Stimulated activated CD4-positive, alpha-beta T cell treated with anti-CD3 and anti-CD28 coated beads, Interleukin-2, amount 100 ng/mL, for 4 hours (primary cell): ENCODE results near the gene NBEA.
"Not testable (repeated sequence)": the region's sequence is repeated elsewhere in the genome, so short reads cannot be mapped to it uniquely, and the experiment has no call there.

Experiments used
- DNase-seq: peaks from one replicate; pipeline ENCODE4 v3.0.0-alpha.2; 2020; ENCODE audit warnings: low read depth

Gene NBEA

DNA sequence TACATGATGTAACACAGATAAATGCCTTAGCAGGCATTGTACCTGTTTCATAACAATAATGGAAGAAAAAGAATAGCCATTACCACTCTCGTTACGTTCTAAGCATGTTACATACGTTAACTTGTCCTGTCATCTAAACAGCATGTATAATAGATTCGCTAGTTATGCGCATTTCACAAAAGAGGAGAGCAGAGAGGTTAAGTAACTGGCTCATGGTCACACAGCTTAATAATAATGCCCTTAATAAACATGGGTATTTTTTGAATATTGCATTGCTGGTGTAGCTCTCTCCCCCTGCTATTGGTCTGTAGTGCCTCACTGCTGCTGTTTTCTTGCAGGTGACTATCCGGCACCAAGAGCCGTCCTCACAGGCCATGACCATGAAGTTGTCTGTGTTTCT lies 722.7 kb downstream of the NBEA start:
- DNase-seq, result no peak

DNA sequence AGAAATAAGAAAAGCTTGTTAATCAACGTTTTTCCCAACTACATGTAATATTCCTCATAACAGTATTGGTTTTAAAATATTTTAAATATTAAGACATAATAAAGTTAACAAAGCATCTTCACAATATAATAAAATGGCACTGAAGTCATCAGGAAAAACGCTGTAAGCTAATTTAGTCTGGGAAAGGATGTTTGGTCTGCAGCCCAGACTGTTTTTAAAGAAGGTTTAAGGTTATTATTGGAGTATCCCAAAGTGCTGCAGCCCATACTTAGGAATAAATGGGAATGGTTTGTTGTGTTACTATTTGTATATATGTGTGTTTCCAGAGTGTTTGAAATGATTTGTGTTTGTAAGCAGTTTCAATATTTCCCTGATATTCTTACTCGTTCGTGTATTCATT lies 727.3 kb downstream of the NBEA start:
- no peak for DNase-seq

DNA sequence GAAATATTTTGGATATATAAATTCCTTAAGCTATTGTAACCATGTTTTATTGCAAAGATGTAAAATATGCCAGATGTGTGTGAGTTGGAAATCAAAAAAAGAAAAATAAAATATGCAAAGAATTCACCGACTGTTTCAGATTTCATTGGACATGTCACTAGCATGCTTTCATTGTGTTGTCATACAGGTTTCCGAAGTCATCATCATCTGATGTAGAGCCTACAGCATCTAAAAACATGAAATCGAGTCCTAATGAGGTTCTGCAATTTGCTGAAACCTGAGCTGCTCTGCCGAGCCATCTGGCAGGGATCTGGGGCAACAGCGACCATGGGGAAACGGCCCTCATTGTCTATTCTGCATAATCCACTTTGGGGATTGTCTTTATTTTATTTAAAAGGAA lies 730.5 kb downstream of the NBEA start:
- no peak for DNase-seq

DNA sequence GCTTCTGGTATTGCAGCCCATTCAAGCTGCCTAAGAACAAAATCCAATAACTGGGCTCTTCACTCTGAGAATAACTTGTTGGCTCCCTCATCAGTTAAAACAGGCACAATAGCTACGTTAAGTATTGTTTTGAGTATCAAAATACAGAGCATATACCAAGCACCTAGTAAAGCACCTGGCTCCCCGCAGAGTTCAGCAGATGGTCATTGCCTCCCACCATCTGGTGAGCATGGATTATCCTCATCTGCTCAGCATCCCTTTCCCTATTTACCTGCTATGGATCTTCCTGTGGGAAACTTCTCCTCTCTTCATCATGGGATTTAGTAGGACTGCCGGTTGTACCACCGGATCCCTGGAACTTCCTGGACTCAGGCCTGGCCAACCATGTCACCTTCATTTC lies 733.6 kb downstream of the NBEA start:
- no peak for DNase-seq

DNA sequence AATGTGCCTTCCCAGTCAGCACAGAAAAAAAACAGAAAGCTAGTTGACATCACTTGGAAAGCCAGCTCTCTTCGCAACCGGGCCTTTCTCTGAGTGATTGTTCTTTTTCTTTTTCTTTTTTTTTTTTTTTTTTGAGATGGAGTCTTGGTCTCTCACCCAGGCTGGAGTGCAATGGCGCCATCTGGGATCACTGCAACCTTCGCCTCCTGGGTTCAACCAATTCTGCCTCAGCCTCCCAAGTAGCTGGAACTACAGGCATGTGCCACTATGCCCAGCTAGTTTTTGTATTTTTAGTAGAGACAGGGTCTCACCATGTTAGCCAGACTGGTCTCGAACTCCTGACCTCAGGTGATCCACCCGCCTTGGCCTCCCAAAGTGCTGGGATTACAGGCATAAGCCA lies 735.8 kb downstream of the NBEA start:
- DNase-seq, result not testable (repeated sequence)

DNA sequence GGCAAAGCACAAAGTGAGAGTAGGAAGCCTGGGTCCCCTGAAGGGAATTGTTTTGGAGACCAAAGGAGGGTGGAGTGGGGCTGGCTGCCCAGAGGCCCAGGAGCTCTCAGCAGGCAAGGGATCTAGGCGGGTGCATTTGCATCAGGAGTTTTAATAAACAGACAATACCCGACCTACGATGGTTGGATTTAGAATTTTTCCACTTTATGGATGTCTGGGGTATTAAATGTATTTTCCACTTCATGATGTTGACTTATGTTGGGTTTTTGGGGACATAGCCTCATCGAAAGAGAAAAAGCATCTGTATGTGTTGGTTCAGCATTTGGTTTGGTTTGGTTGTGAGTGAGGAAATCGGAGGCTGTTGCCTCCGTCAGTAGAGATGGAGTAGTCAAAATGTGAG lies 739.6 kb downstream of the NBEA start:
- DNase-seq, result no peak

DNA sequence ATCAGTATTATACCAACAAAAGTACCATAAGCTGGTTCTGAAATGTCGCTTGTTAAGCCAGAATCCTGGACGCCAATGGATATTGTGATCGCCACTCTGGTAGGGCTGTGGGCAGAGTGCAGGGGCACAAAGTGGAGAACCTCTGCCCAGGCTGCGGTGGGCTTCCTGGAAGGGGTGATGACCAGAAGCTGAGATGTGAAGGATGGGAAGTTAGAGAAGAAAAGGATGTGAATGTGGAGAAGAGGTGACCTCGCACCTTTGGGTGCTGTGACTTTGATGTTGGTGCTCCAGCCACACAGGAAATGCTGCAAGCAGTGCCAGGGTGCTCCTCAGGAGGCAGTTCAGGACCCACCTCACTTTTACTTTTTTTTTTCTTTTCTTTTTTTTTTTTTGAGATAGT lies 742.4 kb downstream of the NBEA start:
- DNase-seq, result no peak

DNA sequence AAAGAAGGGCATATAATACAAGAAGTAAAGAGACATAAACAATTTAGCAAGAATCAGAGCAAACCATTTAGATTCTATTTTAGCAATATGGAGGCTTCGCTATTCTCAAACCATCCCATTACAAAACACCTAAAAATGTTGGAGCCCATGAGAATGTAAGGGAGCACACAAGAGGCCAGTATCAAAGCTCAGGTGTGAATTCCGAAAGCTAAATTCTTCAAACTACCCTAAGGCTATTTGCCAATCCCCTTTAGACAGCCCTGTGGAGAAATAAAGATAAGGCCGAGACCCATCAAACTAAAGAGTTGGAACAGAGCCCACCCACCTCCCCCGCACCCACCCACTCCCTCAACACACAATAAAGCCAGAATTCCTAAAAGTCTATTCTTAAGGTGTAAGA lies 745.3 kb downstream of the NBEA start:
- no peak for DNase-seq

DNA sequence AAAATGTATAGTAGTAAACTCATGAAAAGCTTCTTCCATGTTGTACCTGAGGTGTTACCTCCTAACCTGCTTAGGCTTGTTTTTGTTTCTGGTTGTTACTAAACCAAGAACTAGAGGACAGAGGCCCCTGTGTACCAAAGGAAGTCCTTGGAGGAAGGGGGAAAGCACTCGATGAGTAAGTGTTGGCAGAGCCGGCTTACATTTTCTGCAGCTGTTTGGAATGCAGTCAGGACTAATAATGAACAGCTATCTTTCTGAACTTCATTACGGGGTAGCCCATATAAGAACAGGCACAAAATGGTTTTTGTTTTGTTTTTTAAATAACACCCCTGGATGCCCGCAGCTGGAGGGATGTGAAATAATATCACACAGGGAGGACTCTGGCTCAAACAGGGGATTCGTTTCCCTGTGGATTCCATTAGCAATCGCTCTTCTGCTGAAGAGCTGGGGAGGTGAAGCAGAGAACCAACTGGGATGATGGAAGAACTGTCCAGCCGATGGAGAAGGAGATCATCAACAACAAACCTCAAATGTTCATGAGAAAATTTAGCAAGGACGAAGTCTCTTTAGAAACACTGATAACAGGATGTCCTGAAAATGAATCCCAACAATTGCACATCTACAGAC lies 748.6 kb downstream of the NBEA start:
- no peak for DNase-seq

DNA sequence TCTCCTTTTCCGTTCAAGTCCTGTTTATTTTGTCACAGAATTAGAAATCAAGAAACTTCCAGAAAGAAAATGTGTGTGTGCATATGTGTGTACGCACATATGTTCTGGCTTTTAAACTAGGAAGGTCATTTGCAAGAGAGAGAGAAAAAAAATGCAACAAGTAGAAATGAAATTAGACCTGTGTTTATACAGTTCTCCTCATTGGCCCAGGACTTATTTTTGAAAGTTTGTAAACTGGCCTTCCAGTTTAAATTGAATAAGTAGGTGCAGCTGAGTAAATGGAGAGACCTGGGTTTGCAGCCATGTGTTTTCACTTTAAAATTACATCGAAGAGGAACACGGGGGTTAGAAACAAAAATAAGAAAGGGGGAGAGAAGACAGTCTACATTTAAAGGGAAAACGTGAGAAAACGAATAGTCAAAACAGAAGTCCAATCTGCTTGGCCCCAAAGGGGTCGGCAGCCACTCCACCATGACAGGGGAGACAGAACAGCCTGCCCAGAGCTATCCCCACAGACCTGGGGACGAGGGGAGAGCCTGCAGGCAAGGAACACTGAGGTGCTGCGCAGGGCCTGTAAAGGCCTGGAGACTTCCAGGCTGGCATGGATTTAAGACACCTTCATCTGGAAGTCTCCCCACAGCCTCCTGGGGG lies 751.2 kb downstream of the NBEA start:
- DNase-seq, result no peak

DNA sequence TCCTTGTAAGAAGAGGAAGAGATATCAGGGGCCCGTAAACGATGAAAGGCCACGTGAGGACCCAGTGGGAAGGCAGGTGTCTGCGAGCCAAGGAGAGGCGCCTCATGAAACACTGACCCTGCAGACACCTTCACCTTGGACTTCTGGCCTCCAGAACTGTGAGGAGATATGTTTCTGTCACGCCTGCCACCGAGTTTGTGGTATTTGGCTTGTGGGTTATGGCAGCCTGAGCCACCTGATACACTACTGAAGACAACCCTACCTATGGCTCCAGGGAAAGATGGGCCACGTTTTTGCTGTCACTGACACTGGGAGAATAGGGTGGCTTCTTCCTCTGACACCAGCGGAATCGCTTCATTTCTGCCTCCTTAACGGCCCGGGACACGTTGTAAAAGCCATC lies 752.0 kb downstream of the NBEA start:
- no peak for DNase-seq

DNA sequence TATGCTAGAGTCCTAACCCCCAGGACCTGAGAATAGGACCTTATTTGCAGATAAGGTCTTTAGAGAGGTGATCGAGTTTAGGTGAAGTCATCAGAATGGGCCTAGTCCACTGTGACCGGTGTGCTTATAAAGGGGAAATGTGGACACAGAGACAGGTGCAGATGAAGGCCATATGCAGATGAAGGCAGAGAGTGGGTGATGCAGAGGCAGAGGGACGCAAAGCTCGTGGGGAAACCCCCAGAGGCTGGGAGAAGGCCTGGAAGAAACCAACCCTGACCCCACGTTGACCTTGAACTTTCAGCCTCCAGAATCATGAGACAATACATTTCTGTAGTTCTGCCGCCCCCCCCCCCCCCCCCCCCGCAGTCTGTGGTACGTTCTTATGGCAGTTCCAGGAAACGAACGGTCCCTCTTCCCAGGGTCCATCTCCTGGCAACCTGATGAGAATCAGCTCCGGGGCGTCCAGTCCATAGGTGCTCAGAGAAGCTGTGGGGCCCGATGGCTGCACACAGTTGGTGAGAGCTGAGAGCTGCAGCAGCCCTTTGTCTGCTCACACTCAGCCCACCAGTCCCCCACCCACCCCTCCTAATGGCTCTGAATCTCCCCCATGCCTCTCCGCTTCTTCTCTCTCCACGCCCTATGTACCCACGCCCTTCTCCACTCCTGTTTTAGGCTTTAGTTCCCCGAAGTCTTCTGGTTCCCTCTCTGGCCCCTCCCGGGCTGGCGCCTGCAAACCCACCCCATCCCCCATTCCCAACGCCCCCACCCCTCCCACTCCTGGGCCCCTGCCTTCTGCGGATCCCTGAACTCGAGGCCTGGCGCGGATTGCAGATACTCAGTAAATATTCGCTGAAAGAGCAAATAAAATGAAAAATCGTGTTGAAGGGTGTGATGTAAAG lies 752.7 kb downstream of the NBEA start:
- DNase-seq, result no peak

DNA sequence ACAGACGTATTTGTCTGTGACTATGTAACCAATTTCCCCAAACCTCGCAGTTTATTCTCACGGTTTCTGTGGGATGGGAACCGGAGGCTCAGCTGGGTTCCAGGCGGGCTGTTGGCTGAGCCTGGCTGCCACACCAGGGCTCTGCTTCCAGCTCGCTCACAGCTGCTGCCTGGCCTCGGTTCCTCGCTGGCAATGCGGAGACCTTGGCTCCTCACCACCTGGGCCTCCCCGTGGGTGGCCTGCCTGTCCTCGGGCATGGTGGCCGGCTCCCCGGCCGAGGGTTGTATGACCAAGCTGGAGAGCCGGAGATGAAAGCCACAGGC lies 753.3 kb downstream of the NBEA start:
- DNase-seq, result no peak

DNA sequence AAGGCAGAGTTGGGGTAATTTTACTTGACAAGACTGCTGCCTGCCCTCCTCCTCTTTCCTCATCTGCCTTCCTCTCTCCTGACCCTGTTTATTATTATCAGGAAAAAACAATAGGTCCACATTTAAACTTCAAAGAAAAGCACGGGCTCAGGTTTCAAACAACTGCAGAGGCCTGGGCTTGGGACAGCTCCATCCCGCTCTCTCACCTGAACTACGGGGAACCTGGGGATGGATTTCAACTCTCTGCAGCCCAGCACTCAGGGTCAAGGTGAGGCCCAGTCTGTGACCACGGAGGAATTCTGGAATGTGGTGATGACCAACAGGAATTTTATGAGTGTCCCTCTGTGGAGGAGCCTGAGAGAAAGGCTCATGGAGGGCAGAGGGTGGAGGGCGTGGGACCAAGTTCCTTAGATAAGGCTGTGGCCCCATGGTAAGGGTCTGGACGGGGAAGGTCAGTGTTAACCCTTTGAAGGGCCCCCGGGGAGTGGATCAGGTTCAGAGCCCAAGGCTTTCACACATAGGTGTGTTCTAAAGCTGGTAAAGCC lies 755.2 kb downstream of the NBEA start:
- DNase-seq, result no peak

DNA sequence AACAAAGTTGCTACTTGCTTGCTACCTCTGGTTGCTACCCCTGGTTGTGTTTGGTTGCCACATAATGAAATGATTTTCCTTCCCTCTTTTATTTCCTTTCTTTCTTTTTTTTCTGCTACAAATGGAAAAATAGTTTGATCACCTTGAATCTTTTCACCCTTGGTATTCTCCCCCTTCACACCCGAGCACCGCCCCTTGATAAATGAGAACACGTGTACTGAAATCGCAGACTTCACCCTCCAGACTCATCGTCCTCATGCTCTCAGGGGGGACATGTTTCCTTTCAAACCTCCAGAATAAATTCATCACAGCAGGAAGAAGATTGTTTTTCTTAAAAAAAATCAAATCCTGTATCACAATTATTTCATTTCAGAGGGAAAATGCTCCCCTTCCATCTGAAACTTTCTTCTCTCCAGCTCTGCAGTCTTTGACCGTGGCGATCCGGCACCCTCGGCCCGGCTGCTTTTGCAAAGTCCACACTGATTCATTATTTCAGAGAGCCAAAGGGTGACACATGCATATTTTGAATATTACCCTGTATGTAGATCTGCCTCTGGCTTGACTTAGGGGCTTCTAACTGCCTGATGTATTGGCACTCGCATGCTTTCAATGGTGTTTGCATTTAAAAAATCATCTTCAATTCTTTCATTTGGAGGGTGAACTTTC lies 757.0 kb downstream of the NBEA start:
- no peak for DNase-seq

DNA sequence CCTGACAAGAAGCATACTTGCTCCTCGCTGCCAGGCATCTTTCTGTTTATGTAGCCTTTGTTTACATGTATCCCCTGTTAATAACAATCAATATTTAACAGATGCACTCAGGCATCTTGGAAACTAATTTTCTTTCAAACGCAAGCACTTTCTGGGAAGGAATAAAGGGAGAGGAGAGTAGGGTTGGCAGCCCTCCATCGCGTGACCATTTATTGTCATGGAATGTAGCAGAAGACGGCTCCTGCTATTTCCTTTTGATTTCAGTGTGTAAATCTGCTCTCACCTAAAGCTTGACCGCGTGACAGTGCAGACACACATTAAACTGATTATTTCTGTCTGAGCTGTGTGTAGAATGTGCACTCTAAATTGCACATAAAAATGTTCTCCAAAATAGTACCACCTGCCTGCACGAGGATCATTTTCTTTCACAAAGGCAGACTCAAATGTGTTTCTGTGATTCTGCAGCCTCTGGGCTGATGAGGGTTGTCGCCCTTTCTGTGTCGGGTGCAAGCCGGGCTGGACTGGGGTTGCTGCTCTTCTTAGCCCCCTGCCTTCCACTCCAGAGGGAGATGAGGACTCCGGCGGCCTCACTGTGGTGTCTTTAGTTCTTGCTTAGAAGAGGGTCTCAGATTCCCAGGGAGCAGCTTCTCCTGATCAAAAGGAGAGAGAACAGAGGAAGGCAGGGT lies 757.9 kb downstream of the NBEA start:
- DNase-seq, result no peak

DNA sequence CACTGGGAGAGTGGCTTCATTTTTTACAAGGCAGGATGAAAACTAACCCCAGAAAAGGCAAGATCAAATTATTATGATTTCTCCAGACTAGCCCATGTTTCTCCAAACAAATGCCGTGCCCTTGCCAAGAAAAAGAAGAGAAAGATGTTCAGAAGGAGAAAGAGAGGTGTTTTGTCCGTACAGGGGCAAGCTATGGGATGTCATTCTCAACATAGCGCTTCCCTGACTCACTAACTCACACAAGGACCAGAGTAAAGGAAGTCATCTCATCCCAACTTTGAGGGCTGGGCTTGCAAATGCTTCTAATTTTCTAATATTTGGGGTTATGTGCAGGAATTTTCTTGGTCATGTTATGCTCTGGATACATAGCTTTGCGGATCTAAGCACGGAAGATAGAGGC lies 758.6 kb downstream of the NBEA start:
- no peak for DNase-seq

DNA sequence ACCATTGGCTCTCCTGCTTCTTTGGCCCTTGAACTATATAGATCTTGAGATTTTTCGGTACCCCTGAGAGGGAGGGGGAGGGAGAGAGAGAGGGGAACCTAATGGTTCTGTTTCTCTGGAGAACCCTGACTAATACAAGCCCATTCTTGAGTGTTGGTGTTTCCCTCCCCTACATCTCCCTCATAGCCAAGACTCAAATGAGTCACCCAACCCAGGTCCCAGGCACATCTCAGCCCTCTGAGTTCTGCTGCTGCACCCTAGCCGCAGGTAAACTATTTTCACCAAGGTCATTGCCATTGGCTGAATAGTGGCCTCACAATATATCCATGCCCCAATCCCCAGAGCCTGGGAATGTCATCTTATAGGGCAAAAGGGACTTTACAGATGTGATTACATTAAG lies 760.2 kb downstream of the NBEA start:
- DNase-seq, result no peak

DNA sequence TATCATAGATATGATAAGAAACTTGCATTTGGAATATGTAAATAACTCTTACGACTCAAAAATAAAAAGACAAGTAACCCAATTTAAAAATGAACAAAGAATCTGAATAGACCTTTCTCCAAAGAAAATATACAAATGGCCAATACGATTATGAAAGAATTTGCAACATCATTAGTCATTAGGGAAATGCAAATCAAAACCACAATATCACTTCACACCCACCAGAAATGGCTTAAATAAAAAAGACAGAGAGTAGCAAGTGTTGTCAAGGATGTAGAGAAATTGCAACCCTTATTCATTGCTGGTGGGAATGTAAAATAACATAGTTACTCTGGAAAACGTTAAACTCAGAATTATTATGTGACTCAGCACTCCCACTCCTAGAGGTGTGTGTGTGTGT lies 761.0 kb downstream of the NBEA start:
- no peak for DNase-seq

DNA sequence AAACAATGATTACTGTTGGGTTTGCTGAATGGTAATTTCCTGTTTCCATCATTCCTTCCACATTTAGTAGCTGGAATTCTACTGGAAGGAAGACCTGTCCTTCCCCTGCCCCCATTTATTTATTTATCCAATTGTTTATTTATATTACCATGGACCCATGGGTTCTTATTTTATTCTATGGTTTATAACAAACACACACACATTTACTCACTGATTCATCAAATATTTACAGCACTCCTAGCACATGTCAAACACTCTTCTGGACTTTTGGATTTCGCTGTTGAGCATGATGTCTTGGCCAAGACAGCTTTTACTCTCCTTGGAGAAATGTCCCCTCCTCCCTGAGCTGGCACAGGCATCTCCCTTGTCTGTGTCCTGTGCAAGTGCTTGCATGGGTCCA lies 762.3 kb downstream of the NBEA start:
- no peak for DNase-seq

DNA sequence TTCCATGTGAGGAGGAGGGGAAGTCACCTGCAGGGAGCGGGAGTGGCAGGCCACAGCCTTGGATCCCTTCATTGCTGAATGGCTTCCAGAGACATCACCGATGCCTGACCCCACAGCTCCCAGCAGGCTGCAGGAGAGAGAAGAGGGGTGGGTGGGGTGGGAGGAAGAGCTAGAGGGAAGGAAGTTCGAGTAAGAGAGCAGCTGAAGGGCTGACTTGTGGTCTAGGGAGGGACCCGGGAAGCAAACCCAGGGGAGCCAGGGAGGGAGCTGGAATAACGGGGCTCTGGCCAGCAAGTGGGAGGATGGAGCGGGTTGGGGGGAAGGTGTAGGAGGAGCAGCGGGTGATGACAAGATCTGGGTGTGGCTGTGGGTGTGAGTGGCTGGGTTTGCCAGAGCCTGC lies 764.2 kb downstream of the NBEA start:
- DNase-seq, result no peak

DNA sequence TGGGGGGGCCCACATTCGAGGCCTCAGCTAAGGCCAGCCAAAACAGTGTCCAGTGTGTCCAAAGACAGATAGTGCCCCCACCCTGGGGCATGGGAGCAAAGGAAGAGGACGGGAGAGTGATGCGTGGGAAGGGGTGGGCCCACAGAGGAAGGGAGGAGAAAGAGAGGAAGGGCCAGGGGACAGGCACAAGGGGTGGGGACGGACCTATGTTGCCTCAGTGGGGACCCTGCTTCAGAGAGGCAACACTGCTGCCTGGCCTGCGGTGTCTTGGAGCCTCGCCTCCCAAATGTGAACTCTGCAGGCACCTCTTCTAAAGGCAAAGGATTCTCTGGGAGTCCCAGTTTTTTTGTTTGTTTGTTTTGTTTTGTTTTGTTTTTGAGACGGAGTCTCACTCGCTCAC lies 764.7 kb downstream of the NBEA start:
- DNase-seq, result no peak
